Muscle of arm (tissue), 12 donors: ENCODE measurements around the gene ZNF576. TPM values are rescaled to one million over a fixed set of nuclear protein-coding genes. Genes with fewer than 3 reads are reported as not detected.
"Not testable (repeated sequence)": the region's sequence is repeated elsewhere in the genome, so short reads cannot be mapped to it uniquely, and the experiment has no call there.

Experiments used
- DNase-seq: peaks from one replicate; pipeline ENCODE4 v3.0.0-alpha.2; 2013
- polyA plus RNA-seq, 12 donors: library from polyadenylated mRNA; unstranded; fragments of 120-200 nt; gene quantifications; one replicate each; pipeline ENCODE4 v1.2.1, GENCODE V29; 2013; ENCODE audit not compliant: insufficient read length in 12 of 12

Gene ZNF576
- polyA plus RNA-seq, 12 donors = 7.2 to 11.6 (median 8.4) TPM; not detected in 2

DNA sequence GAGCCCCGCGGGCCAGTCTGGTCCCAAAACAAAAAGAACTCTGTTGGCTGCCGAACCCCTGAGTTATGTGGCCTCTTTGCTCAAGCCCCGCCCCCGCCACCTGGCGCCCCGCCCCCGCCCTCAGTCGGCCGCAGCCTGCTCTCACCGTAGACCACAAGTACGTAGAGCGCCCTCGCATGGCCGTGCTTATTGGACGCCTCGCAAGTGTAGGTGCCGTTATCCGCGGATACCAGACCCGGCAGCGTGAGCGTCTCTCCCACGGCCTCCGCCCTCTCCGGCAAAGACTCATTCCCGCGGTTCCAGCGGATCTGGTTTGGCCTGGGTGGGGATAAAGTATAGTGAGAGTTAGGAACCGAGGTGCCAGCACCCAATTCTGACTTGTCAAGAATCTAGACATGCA is 28.5 kb downstream of the ZNF576 start:
- DNase-seq = no peak

DNA sequence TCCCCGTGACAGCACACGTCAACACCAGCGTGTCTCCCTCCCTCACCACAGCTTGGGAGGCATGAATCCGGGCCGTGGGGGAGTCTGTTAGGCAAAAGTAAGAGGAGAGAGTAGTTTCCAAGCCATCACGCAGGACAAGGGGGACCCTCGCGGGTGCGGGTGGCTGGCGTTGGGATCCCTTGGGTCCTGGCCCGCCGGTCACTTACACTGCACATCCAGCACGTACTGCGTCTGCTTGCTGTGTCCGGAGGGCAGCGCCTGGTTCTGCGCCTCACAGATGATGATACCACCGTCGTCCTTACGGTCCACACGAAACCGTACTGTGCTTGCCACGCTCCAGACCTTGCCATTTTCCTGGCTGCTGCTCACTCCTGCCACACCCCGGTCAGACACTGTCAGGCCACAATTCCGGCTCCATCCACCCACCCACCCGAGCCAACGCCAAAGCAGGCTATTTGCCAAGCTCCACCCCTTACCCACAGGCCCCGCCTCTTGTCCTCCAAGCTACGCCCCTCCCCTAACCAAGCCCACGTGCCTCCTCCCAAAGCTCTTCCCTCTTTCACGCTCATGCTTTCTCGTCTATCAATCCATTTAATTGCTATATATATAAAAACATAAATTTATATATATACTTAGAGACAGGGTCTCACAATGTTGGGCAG is 29.7 kb downstream of the ZNF576 start:
- no peak for DNase-seq

DNA sequence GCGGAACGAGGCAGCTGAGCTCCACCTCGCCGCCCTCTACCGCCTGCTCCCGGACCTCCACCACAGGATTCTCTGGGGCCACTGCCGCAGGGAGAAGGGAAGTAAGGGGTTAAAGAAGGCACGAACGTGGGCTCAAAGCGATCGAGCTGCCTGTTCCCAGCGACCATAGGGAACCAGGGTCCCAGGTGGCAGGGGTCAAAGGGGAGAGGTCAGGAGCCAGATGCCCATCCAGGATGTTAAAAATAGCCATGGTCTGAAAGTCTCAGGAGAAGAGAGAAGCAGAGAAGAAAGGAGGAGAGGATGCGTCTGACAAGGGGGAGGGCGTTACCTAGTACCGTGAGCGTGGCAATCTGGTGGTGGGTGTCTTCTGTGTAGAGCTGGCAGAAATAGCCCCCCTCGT is 30.4 kb downstream of the ZNF576 start:
- DNase-seq = no peak

DNA sequence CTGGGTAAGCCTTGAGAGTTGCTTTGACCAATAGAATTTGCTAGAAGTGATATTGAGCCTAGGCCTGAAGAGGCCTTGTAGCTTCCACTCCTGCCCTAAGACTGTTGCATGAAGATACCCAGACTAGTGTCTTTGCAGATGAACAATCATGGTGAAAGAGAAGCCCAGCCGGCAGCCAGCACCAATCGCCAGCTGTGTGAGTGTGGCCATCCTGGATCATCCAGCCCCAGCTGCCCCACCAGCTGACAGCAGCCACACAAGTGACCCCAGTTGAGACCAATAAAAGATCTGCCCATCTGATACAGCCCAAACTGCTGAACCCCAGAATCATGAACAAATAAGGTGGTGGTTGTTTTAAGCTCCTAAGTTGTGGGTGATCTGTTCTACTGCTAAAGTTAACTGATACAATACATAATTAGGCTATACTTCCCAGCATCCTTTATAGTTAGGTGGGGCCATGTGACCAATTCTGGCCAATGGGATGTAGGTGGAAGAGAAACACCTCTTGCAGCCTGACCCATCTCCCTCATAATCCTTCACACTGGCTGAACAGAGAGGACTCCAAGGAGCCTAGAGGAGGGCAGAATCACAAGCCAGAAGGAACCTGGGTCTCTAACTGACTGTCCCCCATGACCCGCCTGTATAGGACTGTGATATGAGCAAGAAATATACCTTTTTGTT is 32.4 kb downstream of the ZNF576 start:
- DNase-seq = no peak

DNA sequence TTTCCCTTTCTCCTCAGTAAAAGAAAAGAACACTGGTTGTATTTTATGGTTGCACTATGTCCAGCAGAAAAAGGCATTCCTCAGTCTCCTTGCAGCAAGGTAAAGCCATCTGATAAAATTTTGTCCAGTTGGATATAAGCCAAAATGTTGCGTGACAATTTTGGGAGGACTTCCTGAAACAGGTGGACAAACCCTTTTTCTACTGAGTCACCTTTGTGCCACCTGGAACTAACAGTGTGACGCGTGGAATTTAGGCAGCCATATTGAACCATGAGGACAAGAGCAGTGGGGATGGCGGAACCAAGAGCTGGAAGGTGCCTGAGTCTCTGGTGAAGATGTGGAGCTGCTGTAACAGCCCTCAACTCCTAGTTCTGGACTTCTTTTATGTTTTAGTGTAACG is 35.1 kb downstream of the ZNF576 start:
- DNase-seq = no peak

DNA sequence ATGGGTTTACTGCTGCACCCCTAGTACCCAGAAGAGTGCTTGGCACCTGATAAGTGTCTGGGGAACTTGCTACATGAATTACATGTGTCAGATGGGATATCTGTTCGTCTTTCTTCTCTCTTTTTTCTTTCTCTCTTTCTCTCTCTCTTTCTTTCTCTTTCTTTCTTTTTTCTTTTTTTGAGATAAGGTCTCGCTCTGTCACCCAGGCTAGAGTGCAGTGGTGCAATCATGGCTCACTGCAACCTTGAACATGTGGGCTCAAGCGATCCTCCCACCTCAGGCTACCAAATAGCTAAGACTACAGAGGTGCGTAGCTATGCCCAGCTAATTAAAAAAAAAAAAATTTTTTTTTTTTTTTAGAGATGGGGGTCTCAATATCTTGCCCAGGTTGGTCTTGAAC is 37.1 kb downstream of the ZNF576 start:
- no peak for DNase-seq

DNA sequence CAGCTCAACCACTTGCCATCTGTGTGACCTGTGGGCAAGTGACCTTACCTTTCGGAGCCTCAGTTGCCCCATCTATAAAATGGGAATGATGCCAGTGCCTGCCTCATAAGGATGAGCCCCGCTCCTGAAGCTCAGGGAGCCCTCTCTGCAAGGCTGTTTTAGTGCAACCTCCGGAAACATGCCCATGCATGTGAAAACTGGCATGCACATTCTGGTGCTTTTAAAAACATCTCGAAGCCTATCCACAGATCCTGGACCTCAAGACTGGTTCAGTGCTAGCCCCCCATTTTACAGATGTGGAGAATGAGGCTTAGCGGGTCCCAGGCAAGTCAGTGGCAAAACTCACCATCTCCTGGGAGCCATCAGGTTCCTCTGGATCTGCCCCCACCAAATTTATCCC is 37.7 kb downstream of the ZNF576 start:
- no peak for DNase-seq

DNA sequence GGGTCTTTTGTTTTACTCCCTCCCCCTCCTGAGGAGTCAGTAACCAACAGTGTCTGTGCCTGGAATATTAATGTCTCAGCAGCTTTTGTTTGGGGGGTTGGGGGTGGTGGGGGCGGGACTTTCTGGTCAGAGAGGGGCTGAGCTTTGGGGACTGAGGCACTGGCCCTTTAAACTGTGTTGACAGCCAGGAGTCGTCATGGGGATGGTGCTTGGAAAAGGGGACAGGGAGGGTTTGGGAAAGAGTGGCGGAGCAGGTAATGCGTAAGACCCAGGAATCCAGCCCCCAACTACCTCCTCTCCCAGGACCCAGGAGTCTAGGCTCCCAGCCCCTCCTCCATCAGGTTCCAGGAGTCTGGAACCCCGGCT is 38.1 kb downstream of the ZNF576 start:
- no peak for DNase-seq

DNA sequence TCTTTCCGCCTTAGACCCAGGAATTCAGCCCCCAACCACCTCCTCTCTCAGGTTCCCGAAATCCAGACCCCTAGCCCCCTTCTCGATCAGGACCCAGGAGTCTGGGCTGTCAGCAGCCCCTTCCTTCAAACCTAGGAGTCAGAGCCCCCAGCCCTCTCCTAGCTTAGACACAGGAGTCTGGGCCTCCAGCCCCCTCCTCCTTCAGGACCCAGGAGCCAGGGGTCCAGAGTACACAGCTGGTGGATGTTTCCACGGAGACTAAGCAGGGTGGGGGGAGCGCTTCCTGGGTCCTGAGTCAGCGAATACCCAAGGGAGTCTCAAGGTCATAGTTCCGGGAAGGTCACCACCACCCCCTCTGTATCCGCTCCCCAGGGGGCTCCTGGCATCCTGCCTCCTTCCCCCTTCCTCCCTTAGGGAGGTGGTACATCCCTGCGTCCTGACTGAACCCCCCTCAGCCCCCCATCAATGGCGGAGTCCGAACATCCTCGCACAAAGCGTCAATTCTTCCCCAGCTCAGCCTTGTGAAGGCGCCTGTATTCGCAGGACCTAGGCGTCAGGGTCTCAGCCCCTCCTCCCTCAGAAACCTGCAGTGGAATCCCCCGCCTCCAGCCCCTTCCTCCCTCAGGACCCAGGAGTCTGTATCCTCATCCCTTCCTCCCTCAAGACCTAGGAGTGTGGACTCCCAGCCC is 38.6 kb downstream of the ZNF576 start:
- DNase-seq = no peak

DNA sequence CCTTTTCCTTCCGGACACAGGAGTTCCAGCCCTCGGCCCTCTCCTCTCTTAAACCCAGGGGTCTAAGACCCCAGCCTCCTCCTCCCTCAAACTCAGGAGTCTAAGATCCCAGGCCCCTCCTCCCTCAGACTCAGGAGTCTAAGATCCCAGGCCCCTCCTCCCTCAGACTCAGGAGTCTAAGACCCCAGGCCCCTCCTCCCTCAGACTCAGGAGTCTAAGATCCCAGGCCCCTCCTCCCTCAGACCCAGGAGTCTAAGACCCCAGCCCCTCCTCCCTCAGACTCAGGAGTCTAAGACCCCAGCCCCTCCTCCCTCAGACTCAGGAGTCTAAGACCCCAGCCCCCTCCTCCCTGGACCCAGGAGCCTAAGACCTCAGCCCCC is 39.2 kb downstream of the ZNF576 start:
- DNase-seq = not testable (repeated sequence)

DNA sequence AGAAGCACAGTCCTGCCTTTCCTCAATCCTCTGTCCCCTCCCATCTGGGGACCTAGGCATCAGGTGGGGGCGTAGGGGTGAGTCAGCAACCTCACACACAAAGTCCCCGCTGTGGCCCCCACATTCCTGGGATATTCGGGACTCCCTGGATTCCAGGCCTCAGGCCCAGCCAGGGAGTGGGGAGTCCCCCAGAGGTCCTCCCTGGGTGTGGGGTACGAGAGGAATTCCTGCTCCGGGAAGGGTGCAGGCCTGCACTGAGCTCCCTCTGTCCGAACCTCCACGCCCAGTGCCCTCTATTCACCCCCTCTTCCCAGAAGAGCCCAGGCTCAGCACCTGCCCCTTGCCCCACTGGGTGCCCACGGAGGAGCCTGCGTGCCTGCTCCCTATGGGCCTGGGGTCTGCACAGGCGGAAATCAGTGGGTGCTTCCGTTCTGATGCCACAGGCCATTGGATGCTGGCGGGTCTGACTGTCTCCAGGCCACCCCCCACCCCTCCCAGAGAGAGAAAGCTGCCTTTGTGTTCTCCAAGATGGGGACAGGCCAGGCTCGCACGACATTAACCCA is 39.8 kb downstream of the ZNF576 start:
- DNase-seq = no peak

DNA sequence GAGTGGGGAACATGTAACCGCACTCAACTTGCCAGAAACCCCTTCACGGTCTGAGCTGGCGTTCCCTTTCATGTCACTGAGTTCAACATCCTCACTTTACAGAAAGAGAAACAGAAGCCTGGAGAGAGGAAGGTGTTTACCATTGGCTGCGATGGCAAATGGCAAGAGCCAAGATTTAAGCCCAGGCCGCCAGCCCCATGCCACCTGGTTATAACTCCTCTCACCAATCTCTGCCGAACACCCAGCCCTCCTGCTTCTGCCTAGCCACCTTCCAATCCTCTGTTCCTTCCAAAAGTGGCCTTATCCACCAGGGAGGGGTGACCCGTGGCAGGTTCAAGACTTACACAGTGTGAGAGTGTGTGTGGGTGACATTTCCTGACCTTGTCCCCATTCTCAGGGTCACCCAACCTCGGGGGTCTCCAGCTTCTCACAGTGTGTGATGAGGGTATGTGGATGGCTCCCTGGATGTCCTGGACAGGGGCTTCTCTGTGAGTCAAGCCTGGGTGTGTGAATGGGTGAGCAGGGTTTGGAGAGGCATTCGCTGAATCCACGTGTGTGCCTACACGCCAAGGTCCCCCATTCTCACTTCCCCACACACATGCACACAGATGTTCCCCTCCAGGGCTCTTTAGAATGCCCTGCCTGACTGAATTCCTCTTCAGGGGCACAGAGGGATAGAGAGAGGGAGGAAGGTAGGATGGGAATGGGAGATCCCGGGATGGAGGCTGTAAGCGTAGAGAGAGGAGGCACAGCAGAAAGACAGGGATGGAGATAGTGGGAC is 42.0 kb downstream of the ZNF576 start:
- no peak for DNase-seq

DNA sequence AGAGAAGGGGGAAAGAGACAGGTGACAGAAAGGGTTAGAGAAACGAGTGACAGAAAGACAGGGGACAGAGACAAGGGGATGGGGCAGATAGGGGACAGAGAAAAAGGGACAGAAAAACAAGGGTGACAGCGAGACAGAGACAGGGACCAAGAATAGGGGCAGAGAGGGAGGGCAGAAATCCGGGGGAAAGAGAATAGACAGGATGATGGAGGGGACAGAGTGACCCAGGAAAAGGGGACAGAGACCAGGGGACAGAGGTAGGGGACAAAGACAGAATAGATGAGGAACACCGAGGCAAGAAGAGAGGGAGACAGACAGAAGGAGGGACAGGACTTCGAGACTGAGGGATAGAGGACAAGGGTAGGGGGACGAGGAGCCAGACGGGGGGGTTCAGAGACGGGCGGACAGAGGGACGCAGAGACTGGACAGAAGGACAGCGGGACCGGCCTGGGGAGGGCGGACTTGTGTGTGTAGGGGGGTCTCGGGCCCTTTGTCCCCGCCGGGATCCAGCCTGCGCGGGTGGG is 42.7 kb downstream of the ZNF576 start:
- DNase-seq = no peak

DNA sequence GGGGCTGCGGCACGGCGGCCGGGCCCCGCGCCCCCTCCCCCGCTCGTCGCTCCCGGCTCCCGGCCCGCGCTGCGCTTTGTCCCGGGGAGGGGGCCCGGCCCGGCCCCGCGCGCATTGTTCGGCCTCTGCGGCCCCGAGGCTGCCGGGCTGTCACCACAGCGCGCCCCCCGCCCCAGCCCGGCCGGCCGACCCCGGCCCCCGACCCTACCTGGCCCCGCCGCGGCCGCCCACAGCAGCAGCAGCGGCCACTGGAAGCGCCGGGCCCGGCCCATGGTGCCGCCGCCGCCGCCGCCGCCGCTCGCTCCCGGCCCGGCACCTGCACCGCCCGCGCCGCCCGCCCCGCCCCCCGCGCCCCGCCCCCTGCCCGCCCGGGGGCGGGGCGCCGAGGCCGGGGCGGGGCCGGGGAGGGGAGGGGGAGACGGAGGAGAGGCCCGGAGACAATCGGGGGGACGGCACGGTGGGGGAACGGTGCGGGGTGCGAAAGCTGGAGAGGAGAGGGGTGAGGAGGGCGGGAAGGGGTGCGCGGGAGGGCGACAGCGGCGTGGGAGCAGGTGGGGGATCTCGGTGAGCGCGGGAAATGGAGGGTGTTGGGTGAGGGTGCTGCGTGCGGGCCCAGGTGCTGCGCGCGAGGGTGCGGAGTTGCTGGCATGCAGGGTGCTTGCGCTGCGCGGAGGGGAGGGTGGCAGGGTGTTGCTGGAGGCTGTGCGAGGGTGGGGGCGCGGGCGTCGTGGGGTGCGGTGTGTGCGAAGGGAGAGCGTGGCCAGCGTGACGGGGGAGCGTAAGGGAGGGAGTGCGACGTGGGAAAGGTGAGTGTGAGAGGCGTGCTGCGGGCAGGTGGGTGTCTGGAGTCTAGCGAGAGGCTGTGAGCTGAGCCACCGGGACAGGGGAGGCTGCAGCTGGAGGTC is 43.4 kb downstream of the ZNF576 start, which contains the start of gene CADM4:
Gene CADM4 (minus strand): TSS at position 332 of the 905 bp plus-strand sequence. CDS start 60 bp downstream, at position 272.
- no peak for DNase-seq

DNA sequence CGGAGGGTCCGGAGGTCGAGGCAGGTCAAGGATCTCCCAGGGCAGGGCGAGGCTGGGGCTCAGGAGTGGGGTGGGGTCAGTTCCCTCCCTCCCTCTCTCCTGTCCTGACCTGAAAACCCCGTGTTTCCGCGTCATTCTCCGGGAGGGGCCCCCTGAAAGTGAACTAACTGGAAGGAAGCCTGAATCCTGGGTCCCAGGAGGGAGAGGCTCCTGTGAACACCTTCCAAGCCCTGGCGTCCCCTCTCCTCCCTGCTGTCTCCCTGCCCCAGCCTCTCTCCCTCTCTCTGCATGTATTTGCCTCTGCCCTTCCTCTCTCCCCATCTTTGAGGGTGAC is 44.0 kb downstream of the ZNF576 start:
- DNase-seq = no peak

DNA sequence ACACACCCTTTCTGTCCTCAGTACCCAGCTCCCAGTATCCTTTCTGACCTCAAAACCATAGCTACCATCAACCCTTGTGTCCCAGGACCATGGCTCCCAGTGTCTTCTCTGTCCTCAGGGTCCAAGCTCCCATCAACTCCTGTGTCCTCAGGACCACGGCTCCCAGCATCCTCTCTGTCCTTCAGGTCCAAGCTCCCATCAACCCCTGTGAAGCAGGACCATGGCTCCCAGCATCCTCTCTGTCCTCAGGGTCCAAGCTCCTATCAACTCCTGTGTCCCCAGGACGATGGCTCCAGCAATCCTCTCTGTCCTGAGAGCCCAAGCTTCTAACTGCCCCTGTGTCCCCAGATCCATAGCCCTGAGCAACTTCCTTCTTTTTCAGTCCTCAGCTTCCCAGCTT is 44.9 kb downstream of the ZNF576 start:
- no peak for DNase-seq

DNA sequence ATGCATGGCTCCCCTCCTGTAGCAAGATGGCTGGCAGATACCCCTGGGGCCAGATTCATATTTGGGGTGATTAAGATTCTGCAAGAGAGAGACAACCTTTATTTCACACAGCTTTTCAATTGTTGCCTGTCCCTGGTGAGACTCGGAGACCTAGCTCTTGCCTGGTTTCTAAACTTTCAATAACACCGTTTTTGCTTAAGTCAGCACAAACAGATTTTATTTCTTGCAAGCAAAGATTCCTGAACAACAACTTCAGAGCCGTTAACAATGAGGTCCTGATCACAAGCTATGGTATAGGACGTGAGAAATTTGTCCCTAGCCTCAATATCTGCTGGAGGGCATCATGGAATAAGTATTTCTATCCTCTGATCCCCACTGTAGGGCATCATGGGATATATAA is 46.1 kb downstream of the ZNF576 start:
- no peak for DNase-seq

DNA sequence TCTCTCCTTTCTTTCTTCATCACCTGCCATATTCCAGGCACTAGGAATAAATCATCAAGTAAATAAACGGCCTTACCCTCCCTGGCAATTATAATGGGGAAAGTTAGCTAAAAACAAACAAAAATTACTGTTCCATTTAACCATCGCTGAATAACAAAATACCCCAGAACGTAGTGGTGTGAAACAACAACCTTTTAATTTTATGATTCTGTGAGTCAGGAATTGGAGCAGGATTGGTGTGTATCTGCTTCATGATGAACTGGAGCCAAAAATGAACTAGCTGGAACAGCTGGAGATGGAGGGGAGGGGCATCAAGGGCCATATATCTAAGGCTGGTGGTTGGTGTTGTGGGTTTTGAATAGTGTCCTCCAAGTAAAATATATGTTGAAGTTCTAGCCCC is 46.9 kb downstream of the ZNF576 start:
- DNase-seq = no peak

DNA sequence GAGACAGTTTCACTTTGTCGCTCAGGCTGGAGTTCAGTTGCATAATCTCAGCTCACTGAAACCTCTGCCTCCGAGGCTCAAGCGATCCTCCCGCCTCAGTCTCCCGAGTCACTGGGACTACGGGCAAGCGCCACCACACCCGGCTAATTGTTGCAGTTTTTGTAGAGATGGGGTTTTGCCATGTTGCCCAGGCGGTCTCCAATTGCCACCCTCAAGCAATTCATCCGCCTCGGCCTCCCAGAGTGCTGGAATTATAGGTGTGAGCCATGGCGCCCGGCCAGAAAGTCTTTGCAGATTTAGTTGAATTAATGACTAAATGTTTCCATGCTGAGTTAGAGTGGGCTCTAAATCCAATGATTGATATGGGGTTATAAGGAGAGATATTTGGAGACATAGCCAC is 47.8 kb downstream of the ZNF576 start:
- no peak for DNase-seq

DNA sequence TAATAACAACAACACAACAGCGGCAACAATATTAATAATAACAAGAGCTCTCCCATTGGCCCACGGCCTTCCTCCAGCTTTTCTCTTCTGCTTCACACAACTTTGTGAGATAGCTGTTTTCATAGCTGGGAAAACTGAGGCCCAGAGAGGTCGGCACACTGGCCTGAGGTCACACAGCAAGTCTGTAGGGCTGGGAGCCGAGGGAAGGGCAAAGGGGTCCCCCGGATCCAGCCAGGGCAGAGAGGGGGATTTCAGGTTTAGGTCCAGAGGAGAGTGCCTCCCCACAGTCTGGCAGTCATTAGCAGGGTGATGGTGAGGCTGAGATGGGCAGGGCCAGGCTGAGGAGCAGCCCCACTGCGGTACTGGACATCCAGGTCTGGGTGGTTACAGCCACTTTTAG is 52.2 kb downstream of the ZNF576 start:
- no peak for DNase-seq

DNA sequence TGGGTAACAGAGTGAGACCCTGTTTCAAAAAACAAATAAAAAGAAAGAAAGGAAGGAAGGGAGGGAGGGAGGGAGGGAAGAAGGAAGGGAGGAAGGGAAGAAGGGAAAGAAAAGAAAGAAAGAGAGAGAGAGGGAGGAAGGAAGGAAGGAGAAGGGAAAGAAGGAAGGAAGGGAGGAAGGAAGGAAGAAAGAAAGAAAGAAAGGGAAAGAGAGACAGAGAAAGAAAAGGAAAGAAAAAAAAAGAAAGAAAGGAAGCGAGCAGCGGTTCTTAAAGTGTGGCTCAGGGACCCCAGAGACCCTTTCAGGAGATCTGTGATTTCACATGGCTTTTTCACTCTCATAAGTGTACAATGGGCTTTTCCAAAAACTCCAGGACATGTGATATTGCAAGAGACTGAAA is 53.1 kb downstream of the ZNF576 start:
- no peak for DNase-seq
